ENCODE results near the gene MCCD1.

Gene MCCD1

GRCh38 chr6:31567531-31568370, 39.0 kb downstream of the MCCD1 start:
- no peak for DNase-seq (ENCODE audit: low read depth)
- no peak for TF ChIP-seq CTCF (IDR thresholded peaks at IDR 0.05; ENCODE audit: insufficient read depth, low read depth, low read length, missing control alignments)
- H3K4me3 ChIP-seq (ENCODE audit: low read length): no peak overlapping the region

- TF ChIP-seq CTCF (IDR thresholded peaks at IDR 0.05; ENCODE audit: insufficient read depth, low read depth, low read length, missing control alignments): no peak
- no peak overlapping the region for H3K4me3 ChIP-seq (ENCODE audit: low read length)
- no peak for DNase-seq (ENCODE audit: low read depth)
Measured at GRCh38 chr6:31568537-31568961, 39.8 kb downstream of the MCCD1 start.

GRCh38 chr6:31569861-31570536, 41.2 kb downstream of the MCCD1 start:
- no peak for TF ChIP-seq CTCF (IDR thresholded peaks at IDR 0.05; ENCODE audit: insufficient read depth, low read depth, low read length, missing control alignments)
- no peak for DNase-seq (ENCODE audit: low read depth)

GRCh38 chr6:31572041-31572911, 43.5 kb downstream of the MCCD1 start, which contains the start of gene LTA:
Gene LTA (plus strand): TSS chr6:31572289. CDS start chr6:31572743, 454 bp downstream.
- no peak within 1 kb of the TSS for H3K4me3 ChIP-seq (ENCODE audit: low read length)
- no peak for DNase-seq (ENCODE audit: low read depth)
- no peak for TF ChIP-seq CTCF (IDR thresholded peaks at IDR 0.05; ENCODE audit: insufficient read depth, low read depth, low read length, missing control alignments)

More at GRCh38 chr6:31569861-31570536, 41.2 kb downstream of the MCCD1 start:
- no peak overlapping the region for H3K4me3 ChIP-seq (ENCODE audit: low read length)

- H3K4me3 ChIP-seq (ENCODE audit: low read length): no peak overlapping the region
- TF ChIP-seq CTCF (IDR thresholded peaks at IDR 0.05; ENCODE audit: insufficient read depth, low read depth, low read length, missing control alignments): no peak
- no peak for DNase-seq (ENCODE audit: low read depth)
Measured at GRCh38 chr6:31573239-31574105, 44.7 kb downstream of the MCCD1 start.
